Endothelial cell of umbilical vein (primary cell): Measurements from ENCODE around the gene HSPA5. TPM values are rescaled to one million over a fixed set of nuclear protein-coding genes. Genes with fewer than 3 reads are reported as not detected.
"Not testable (repeated sequence)": the region's sequence is repeated elsewhere in the genome, so short reads cannot be mapped to it uniquely, and the experiment has no call there.

Source experiments
- BruUV-seq: library from RNA; stranded (reverse); fragments of 400-500 nt; replicated peaks from 2 replicates; lab custom pipeline; 2021; lab: Mats Ljungman, UMichigan
- CTCF ChIA-PET: fragments of 300-600, 350-600 bp; sonication (Branson Sonifier 250); formaldehyde crosslinking; loops from one replicate; lab custom pipeline; 2021; ENCODE audit warnings: antibody characterized with exemption, inconsistent platforms; lab: Charles Lee
- POLR2A ChIA-PET: fragments of 300-600, 350-600 bp; sonication (Branson Sonifier 250); formaldehyde crosslinking; loops from one replicate; lab custom pipeline; 2021; ENCODE audit warnings: antibody characterized with exemption, inconsistent platforms; lab: Charles Lee
- DNase-seq: peaks from one replicate; pipeline ENCODE4 v3.0.0-alpha.2; 2011; ENCODE audit warnings: low read depth, low spot score
- FAIRE-seq: peaks from 2 replicates; lab custom pipeline; 2011; peaks lifted over from hg19 to GRCh38; lab: Jason Lieb, UNC
- H2AFZ ChIP-seq: 2 replicates; pipeline ENCODE4 v1.6.0; 2012; ENCODE audit warnings: low read depth, low read length, control low read depth, inconsistent platforms
- H3K27ac ChIP-seq: 2 replicates; pipeline ENCODE4 v1.5.1; 2011; ENCODE audit warnings: low read depth, mild to moderate bottlenecking, control low read depth, low read length, moderate library complexity; ENCODE audit not compliant: insufficient read depth
- H3K27me3 ChIP-seq, 2 experiments: 2 replicates each; pipeline versions ENCODE4 v1.6.0 to v1.6.1; 2011; ENCODE audit warnings: low read length in 2 of 2, mixed read lengths in 1 of 2; ENCODE audit not compliant: control insufficient read depth in 2 of 2, insufficient read depth in 2 of 2
- H3K36me3 ChIP-seq, 2 experiments: 2 replicates in 1 of 2; 3 replicates in 1 of 2; pipeline ENCODE4 v1.5.1; 2011; ENCODE audit warnings: low read length in 2 of 2, mild to moderate bottlenecking in 1 of 2, moderate library complexity in 1 of 2; ENCODE audit not compliant: control insufficient read depth in 2 of 2, insufficient read depth in 2 of 2; ENCODE audit errors: extremely low read depth in 1 of 2
- H3K4me1 ChIP-seq: 3 replicates; pipeline ENCODE4 v1.5.1; 2011; ENCODE audit warnings: mild to moderate bottlenecking, low read length; ENCODE audit not compliant: control insufficient read depth, insufficient read depth; ENCODE audit errors: extremely low read depth
- H3K4me2 ChIP-seq: 2 replicates; pipeline ENCODE4 v1.6.1; 2011; ENCODE audit warnings: low read length, control low read depth, mixed read lengths; ENCODE audit not compliant: insufficient read depth
- H3K4me3 ChIP-seq, 3 experiments: fragments of 200-600 bp in 1 of 3; sonication (generic), shearing (Covaris generic) in 1 of 3; replicated peaks in 1 of 3; 2 replicates each; pipeline ENCODE4 v1.5.1; 2011 to 2016; ENCODE audit warnings: control low read depth in 3 of 3, low read length in 3 of 3, mild to moderate bottlenecking in 2 of 3, inconsistent platforms in 1 of 3, low read depth in 1 of 3, moderate library complexity in 1 of 3; ENCODE audit not compliant: insufficient read depth in 1 of 3
- H3K79me2 ChIP-seq: 2 replicates; pipeline ENCODE4 v1.6.0; 2012; ENCODE audit warnings: low read length, inconsistent platforms; ENCODE audit not compliant: control insufficient read depth, insufficient read depth
- H3K9ac ChIP-seq: replicated peaks from 2 replicates; pipeline ENCODE3; 2011; ENCODE audit warnings: low read length, control low read depth; ENCODE audit not compliant: insufficient read depth; ENCODE audit errors: extremely low read depth
- H3K9me1 ChIP-seq: replicated peaks from 3 replicates; pipeline ENCODE4 v1.6.0; 2011; ENCODE audit warnings: mild to moderate bottlenecking, low read length; ENCODE audit not compliant: control insufficient read depth, insufficient read depth; ENCODE audit errors: extremely low read depth
- H3K9me3 ChIP-seq: replicated peaks from 2 replicates; pipeline ENCODE4 v1.5.1; 2012; ENCODE audit warnings: low read length, inconsistent platforms; ENCODE audit not compliant: control insufficient read depth, insufficient read depth
- H4K20me1 ChIP-seq: replicated peaks from 2 replicates; pipeline ENCODE3; 2011; ENCODE audit warnings: mild to moderate bottlenecking, low read length; ENCODE audit not compliant: control insufficient read depth, insufficient read depth; ENCODE audit errors: extremely low read depth
- CTCF ChIP-seq, 2 donors: IDR thresholded peaks; 1 replicate in 1 of 2; 2 replicates in 1 of 2; pipeline ENCODE4 v1.5.1; 2011; ENCODE audit warnings: low read length in 2 of 2, mild to moderate bottlenecking in 2 of 2, moderate library complexity in 2 of 2, control low read depth in 1 of 2, inconsistent platforms in 1 of 2, low read depth in 1 of 2; ENCODE audit not compliant: insufficient read depth in 1 of 2; ENCODE audit errors: extremely low read depth in 1 of 2
- EZH2 ChIP-seq: IDR thresholded peaks from 2 replicates; pipeline ENCODE4 v1.6.1; 2012; ENCODE audit warnings: borderline replicate concordance, low read depth, mild to moderate bottlenecking, moderate library complexity, low read length, inconsistent platforms; ENCODE audit not compliant: severe bottlenecking
- FOS ChIP-seq: IDR thresholded peaks from 2 replicates; pipeline ENCODE4 v1.6.1; 2011; ENCODE audit warnings: mild to moderate bottlenecking, low read length, moderate library complexity, borderline replicate concordance; ENCODE audit not compliant: insufficient read depth
- MYC ChIP-seq: IDR thresholded peaks from one replicate; pipeline ENCODE4 v1.6.1; 2011; ENCODE audit warnings: mild to moderate bottlenecking, low read depth, low read length
- POLR2AphosphoS5 ChIP-seq: IDR thresholded peaks from 2 replicates; pipeline ENCODE4 v1.6.1; 2012; ENCODE audit warnings: low read depth, mild to moderate bottlenecking, control low read depth, low read length, moderate library complexity; ENCODE audit not compliant: insufficient read depth
- dilution Hi-C: fragments of 300-500 bp; cut with MboI; formaldehyde crosslinking; loops from one replicate; pipeline ENCODE4 v1.15.0; 2019; ENCODE audit warnings: low sequenced_read_pairs; ENCODE audit not compliant: extremely low pct_ligation_motif_present
- intact Hi-C: fragments of 100-400 bp; cut with micrococcal nuclease; formaldehyde crosslinking; loops from one replicate; pipeline ENCODE4 v1.10.0; 2022
- polyA plus RNA-seq, 4 experiments: library from polyadenylated mRNA; depleted of rRNA in 3 of 4; stranded (reverse) in 3 of 4; unstranded in 1 of 4; fragments of >200 nt; gene quantifications; 2 replicates each; pipeline versions ENCODE4 v1.2.1 to v1.2.3, GENCODE V29; 2011 to 2012; ENCODE audit warnings: missing spikeins in 1 of 4
- total RNA-seq: library from RNA; stranded (reverse); gene quantifications from 2 replicates; pipeline ENCODE4 v1.2.3, GENCODE V29; 2021

HSPA5 gene
- total and polyA plus RNA-seq, 2 donors (not counting 3 experiments of a cell fraction or from before 2014, with no cell fraction given): 247 to 538 TPM

- Histone ChIP-seq H3K27ac (no peak overlapping the region), H3K4me3 (no peak overlapping the region), H3K4me1 (no peaks in the 10 kb centered on the region), H4K20me1 (no peaks in the 10 kb centered on the region), H3K27me3 (no peaks in the 10 kb centered on the region), H3K79me2 (no peaks in the 10 kb centered on the region), H2AFZ (no peak overlapping the region), H3K9me3 (no peaks in the 10 kb centered on the region), H3K4me2 (no peak overlapping the region), H3K36me3 (peaks cover 2 to 3% of the 10 kb centered on the region in 2 experiments), H3K9me1 (no peaks in the 10 kb centered on the region), H3K9ac (no peak overlapping the region)
- no TSS peak for BruUV-seq
- intact Hi-C loops: no loop called here
- ChIA-PET CTCF (interaction anchor here (1.0 kb wide), 1 partner anchor 34 kb away, joined by 3 read pairs; the partner anchor contains the start of gene GAPVD1), POLR2A (no interaction called here)
- no peak for TF ChIP-seq FOS
- no peak for TF ChIP-seq POLR2AphosphoS5
- no peak for TF ChIP-seq CTCF (IDR thresholded peaks at IDR 0.05; ENCODE audit: extremely low read depth in 1 of 2, insufficient read depth in 1 of 2, low read depth in 1 of 2, low read length in 2 of 2)
- TF ChIP-seq EZH2: no peak
- no peak for TF ChIP-seq MYC
- dilution Hi-C loops: no loop called here
- no peak for DNase-seq
- FAIRE-seq: no peak
Measured at GRCh38 chr9:125227761-125228160, 13.4 kb downstream of the HSPA5 start.

DNA sequence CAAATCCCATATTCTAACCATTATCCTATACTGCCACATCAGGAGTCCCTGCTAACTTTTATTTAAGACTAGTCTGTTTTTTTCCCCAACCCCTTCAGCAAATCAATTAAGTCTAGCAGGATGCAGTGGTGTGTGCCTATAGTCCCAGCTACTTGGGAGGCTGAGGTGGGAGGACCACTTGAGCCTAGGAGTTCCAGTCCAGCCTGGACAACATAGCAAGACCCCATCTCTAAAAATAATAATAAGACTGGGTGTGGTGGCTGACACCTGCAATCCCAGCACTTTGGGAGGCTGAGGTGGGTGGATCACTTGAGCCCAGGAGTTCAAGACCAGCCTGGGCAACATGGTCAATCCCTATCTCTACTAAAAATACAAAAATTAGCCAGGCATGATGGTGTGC, 16.3 kb downstream of the HSPA5 start:
- H3K4me1 ChIP-seq, H3K27ac ChIP-seq, intact Hi-C loops, H3K27me3 ChIP-seq, H3K9me3 ChIP-seq, H3K4me3 ChIP-seq, H3K79me2 ChIP-seq, H2AFZ ChIP-seq, H3K36me3 ChIP-seq, POLR2A ChIA-PET, dilution Hi-C loops, FAIRE-seq, H4K20me1 ChIP-seq, DNase-seq, BruUV-seq, H3K4me2 ChIP-seq, H3K9me1 ChIP-seq, H3K9ac ChIP-seq: not testable (repeated sequence)
- CTCF ChIA-PET: interaction anchor here (1.6 kb wide), 1 partner anchor 137 kb away, joined by 4 read pairs; no protein-coding TSS in a partner anchor
